GM18873 (cell line): ENCODE measurements around the gene PLEKHH1.

ENCODE experiments used
- ATAC-seq: cut with Tn5 transposase; IDR thresholded peaks from one replicate; pipeline ENCODE4 v1.9.1; 2021; ENCODE audit warnings: mild to moderate bottlenecking, moderate library complexity, moderate number of reproducible peaks; ENCODE audit not compliant: unreplicated experiment, low FRiP score

PLEKHH1 gene

DNA sequence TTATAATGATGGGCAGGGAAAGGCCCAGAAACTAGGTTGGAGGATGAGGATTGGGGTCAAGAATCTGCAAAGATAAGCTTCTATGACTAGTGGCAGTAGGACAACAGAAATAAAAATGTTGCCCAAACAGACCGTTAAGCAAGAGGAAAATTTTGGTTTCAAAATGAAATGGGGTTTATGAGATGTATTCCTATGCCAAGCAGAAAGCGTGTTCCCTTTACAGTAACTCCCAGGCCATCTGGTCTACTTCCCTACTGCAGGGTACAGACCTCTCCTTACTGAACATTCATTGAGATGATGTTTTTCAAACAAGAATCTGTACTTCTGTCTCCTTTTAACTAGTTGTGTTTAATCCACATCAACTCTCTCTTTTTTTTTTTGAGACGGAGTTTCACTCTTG is 24.1 kb upstream of the PLEKHH1 start:
- no peak for ATAC-seq

DNA sequence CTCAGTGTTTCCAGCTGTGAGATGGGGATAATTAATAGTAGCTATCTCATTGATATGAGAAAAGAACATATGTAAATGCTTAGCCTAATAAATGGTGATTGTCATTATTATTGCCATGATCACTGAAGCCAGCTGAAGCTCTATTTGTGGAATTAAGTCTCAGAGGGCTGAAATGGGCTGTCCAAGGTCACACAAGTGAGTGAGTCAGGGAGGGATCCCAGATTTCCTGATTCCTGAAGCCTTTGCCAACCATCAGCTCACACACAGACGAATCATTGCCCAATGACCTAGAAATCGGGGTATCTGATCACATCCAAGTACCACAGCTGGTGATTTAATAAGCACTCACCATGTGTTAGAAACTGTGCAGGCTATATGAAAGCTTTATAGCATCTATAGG is 23.0 kb upstream of the PLEKHH1 start:
- no peak for ATAC-seq

DNA sequence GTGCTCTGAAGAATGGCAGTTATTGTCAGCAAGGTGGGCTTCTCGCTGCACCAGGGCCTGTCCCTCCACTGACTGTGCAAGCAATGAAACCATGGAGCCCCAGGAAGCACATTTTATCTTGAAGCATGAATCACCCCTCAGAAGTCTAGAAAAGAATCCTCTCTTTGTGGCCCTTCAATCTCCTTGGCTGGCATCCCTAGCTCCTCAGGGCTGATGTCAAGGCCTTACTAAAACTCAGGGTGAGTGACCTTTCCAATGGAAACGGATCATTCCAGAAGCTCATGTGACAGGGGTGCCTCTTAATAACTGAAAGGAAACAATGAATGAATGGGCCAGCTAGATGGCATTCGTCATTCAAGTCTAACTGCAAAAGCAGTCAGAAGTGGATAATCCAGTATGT is 22.3 kb upstream of the PLEKHH1 start:
- no peak for ATAC-seq

DNA sequence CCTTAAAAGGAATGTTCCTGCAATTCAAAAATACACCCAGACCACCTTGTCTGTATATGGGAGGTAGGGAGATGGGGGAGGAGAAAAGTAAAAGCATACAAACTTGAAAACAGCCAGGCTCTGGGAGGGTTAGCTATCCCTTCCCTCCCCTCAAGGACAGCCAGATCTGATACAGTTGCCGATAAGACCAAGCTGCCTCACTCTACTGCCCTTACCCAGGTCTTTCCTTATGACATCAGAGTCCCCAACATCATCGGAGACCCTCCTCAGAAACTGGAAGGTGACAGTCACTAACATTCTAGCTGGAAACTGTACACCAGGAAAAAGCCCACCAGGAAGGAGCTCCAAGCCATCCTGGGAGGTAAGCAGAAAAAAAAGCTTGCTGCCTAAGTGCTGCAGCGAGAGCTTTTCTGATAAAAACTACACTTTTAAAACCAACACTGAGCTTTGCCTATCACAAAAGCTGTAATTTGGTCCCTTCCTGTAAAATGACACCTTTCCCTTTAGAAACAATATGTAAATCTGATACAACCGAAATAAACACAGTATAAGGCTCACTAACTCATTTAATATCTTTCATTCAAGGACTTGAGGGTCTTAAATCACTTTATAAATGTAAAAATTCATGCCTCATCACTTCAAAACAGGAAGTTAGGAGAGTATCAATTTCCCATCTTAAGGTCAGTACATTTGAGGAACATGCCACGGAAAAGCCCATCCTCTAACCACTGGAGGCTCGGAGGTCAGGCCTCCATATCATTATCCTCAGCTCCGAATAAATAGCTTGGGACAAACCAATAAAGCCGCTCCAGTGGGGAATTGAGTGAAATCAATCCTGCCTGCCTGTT is 20.4 kb upstream of the PLEKHH1 start:
- ATAC-seq, result no peak

DNA sequence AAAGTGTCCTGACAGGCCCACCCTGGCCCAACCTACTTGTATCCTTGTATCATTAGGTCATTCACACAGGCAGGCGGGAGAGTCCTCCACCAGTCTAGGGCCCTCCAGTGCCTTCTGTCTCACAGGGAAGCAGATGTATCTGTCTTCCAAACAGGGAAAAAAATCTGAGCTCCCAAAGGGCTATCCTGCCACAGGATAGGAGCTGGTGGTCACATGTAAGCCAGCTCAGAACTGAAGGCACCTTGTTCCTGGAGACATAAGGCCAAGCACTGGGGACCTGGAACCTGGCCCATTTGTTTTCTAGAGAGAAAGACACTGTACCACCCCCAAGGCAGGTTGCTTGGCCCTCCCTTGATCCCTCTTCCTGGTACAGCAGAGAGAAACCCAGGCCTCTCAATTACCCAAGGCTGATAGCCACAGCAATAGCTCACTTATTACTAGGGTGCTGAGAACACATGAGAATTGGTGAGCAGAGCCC is 19.4 kb upstream of the PLEKHH1 start:
- no peak for ATAC-seq

DNA sequence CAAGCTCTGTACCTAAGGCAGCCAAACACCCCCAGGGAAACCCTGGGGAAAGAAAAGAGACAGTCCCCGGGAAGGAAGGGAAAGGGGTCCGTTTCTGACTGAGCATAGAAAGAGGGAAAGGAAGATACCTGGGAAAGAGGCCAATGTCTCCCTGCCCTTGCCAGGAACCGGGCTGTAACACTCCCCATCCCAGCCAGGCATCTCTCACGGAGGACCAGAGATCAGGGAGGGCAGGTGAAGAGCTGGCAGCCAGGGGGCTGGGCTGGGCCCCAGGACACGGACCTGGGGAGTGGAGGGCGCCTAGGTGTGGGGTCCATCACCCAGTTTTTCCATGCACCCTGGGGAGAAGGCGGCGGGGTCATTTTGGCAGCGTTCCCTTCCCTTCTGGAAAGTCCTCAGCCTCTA is 18.9 kb upstream of the PLEKHH1 start:
- ATAC-seq, result no peak

DNA sequence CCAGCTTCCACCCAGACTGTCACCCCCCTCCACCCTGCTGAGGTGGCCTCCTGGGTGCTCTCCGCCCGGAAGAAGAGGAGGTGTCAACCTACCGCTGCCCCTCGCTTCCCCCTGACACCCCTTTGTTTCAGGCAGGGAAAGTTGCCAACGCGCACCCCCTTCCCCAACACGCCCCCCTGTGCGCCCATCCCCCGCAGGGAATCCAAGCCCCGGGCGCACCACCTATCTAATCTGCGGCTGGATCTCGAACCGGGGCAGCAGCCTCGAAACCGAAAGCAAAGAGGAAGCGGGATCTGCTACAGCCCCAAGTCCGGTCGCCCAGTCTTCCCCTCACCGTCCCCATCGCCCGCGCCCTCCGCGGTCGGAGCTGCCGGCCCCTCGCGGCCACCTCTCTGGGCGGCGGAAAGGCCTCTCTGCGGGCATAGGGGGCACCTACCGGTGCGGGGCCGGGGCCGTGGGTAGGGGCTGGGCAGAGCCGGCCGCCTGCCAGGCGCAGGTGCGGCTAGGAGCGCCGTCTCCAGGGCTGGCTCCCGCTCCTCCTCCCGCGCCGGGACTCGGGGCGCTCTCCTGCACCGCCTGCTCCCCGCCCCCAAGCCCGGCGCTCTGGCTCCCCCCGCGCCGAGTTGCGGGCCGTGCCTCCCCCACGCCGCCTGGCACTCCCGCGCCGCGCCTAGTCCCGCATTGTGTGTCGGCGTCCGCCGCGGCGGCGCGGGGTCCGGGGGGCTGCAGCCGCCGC is 18.3 kb upstream of the PLEKHH1 start:
- no peak for ATAC-seq

DNA sequence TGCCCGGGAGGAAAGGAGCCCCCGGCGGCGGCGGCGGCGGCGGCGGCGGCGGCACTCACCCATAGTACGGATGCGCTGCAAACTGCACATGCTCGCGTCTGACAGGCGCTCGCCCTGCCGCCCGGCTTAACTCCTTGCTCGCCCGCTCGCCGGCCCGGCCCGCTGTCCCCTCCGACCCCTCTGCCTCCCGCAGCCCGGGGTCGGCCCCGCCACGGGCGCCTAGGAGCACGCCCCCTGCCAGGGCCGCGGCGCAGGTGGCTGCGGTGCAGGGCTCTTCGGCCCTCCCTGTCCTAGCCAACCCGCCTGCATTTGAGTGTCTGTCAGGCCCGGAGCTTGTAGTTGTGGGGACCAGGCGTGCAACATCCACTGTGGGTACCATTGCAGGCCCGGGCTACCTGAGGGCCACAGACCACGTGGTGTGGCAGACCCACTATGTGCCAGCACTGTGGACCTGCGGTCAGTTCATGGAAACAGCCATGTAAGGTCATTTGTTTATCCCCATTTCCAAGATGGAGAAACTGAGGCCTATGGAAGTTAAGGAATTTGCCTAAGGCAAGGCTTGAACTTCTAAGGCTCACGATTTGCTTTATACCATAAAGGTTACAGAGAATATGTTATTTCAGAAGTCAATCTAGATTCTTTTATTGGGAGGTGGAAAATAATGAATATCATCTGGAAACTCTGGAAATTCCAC is 17.6 kb upstream of the PLEKHH1 start:
- no peak for ATAC-seq

DNA sequence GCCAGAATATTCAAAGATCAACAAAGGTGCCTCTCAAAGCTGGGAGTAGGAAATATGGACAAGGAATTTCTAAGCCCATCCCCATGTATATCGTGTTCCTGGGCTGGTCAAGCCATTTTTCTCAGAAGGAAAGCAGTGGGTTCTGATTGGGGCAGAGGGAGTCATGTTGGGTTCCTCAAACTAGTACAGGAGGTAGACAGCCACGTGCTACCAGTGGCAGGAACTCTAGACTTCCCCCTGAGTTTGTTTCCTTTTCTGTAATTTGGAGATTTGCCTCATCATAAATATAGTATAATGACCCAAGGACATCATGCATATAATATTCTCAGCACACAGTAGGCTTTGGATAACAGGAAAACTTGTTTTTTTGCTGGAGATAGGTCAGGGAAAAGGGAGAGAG is 16.4 kb upstream of the PLEKHH1 start:
- ATAC-seq, result no peak

DNA sequence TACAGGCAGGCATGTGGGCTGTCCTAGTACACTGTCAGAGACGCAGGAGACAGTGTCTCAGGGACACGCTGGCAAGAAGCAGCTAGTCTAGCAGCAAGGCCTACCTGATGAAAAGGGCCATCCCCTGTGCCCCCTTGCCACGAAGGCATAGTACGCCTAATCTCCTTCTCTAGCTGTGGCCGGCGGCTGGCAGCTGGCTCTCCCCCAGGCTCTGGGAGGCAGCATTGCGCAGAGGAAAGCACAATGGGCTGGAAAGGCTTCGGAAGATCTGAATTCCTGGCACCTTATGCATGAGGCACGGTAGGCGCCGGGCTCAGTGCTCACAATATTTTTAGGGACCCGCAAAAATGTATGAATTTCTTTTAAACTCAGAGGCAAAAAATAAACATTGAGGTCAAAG is 16.0 kb upstream of the PLEKHH1 start:
- ATAC-seq, result no peak

DNA sequence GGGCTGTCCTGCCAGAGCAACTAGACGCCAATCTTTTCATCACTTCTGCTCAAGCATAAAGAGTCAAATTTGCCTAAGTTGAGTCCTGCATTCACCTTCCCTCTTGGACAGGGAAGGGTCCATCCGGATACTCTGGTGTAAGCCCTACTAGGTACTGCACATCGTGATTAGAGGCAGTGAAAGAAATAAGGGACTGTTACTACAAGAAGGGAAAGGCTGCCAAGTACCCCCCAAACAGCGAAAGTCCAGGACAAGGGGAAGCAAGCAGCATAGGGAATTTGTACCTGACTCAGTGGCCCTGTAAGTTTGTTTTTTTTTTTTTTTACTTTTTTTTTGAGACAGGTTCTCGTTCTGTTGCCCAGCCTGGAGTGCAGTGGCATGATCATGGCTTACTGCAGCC is 13.7 kb upstream of the PLEKHH1 start:
- ATAC-seq, result no peak

DNA sequence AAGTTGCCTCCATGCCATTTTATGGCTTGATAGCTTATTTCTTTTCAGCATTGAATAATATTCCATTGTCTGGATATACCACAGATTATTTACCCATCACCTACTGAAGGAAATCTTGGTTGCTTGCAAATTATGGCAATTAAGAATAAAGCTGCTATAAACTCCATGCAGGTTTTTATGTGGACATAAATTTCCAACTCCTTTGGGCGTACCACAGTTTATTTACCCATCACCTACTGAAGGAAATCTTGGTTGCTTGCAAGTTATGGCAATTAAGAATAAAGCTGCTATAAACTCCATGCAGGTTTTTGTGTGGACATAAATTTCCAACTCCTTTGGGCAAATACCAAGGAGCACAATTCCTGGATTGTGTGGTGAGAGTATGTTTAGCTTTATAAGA is 12.6 kb upstream of the PLEKHH1 start:
- no peak for ATAC-seq

DNA sequence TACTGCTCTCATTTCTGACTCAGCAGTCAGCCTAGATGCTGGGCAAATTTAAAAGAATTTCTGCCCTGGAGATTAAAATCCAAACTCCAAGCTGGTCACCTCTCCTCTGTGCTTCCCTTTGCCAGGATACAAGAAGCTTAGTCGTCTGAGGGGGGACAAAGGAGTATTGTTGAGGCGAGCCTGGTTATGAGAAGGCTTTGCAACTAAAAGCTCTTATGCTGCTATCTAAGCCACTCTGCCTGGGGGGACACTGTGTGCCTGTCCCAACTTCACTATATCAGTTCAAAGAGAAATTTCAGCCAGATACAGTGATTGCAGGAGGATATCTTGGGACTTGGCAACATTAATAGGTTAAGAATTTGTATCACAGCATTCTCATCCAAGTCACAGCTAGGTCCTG is 10.8 kb upstream of the PLEKHH1 start:
- no peak for ATAC-seq

DNA sequence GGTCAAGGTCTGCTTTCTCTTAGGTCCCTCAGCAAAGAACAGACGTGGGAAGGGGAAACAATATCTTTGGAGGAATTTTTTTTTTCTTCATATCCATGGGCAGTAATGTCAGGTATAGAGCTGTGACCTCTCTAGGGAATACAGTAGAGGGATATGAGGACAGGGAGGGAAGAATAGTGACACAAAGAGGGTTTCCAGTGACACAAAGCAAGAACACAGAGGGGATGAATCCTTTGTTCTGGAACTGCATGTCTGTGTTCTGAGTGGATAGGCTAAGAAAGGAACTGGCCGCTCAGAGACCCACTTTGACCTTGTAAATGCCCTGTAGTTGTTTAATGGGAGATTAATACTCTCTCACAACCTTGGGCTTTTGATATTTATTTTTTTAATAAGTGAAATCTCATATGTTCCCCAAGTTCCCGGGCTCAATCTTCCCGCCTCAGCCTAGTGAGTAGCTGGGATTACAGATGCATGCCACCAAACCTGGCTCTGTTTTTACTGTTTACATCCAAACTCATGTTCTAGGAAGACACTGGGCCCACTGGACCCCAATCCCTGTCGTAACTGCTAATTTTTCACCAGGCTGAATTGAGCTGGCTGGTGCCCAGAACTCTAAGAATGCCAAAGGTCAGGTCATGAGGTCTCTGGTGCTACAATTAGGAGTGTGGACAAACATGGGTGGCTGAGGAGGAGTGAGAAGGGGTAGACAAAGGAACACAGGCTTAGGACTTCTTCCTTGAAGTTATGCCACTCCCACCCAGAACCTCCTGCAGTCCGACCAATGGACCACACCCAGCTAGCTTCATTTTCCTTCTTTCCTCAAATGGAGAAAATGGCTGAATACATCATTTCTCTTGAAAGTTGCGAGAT is 9.1 kb upstream of the PLEKHH1 start:
- ATAC-seq, result no peak

DNA sequence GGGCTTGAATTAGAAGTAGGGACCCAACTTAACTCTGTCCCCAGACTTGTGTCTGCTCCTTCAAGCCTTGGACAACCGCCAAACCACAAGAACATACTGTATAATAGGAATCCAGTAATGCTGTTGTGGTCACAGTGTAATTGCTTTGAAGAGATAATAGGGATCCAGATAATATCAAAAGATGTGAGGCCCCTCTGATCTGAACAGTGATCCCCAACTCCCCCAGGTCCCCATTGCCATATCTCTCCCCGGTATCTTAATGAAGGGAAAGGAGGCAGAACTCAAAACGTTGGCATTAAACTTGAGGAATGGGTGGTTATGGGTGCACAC is 8.5 kb upstream of the PLEKHH1 start:
- no peak for ATAC-seq

DNA sequence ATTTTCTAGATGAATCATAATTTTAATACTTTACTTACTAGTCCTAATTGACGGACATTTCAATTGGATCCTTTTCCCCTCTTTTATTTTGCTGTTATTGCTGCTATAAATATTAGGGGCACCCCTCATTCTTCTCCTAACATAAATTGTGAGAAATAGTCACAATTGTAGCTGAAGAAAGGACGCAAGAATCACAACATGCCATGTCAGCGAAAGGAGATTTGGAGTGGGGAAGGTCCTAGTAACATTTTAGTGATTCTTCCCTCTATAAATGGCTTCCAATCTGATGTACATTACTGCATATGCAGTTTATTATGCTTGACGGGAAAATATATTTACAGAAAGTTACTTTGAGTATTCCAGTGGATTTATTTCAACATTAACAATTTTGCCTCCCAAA is 7.7 kb upstream of the PLEKHH1 start:
- ATAC-seq, result no peak

DNA sequence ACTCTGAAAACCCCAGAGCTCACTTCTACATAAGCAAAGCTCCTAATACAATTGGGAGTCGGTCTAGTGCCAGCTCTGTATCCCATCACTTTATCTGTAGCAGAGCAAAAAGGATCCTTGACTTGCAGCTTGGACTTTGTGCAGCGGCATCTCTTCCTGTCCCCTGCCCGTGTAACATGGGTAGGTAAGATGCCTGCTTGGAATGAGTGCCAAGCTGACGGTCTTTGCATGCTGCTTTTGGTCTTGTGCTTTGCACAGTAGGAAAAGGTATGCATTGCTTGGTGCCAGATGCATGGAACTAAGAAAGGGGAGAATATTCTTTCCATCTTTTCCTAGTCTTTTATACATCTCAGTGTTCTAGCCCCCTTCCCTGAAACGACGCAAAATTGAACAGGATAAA is 6.9 kb upstream of the PLEKHH1 start:
- no peak for ATAC-seq

DNA sequence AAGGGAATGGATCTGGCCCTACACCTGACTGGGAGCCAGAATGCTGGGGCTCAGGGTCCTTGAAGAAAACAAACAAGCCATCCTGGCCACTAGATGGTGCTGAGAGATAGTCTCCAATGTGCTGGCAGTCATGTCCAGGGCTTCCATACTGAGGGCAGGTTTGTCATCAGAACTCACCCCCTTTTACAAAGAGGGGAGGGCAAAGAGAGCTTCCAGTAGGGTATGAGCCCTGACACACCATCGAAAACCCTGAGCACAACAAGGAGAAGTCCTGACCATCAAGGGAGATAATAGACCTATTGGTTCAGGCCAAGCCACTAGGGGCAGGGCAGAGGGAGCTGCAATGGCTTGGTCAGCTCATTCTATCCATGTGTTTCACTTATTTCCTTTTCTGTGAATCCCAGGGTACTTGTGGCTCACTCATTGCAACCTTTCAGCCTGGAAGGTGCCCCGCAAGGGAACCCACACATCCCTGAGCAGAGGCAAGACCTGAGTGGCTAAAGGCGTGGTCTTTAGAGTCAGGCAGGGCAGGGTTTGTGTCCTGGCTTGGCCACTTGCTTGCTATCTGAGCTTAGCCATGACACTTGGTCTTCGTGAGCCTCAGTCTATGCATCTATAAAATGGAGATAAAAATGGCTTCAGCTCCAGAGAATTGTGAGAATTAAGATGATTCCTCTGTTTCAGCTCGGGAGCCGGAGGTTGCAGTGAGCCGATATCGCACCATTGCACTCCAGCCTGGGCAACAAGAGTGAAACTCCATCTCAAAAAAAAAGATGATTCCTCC is 6.2 kb upstream of the PLEKHH1 start:
- ATAC-seq, result no peak

DNA sequence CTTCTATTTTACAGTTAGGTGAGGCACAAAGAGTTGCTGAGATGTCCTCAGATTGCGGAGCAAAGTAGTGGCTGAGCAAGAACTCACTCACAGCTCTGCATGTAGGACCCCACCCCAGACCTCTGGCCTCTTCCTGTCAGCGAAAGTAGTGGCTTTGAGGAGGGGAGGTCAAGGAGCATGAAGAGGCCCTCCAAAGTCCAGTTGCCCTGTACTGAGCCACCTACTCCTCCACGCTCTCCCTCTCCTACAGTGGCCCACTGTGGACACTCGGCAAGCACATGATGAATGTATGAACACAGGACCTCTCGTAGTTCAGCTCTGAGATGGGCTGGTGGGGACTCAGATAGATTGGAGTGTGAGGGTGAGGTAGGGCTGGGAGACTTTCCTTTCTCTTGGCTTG is 5.3 kb upstream of the PLEKHH1 start:
- ATAC-seq, result no peak

DNA sequence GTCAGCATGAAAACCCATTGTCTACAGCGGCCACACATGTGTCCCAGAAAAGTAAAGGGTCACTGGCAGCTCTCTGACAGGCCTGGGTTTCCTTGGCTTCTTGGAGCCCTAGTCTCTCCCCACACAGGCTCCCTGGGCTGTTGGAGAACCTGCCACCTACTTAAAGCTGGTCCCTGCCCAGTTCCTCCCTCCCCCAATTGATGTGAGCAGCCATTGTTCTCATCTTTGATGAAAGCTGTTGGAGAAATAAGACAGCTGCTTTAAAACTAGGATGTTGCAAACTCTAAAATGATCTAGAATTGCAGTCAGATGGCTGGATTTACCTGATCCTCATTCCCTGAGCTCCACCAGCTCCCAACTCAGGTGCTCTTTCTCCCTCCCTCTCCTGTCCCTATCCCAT is 4.8 kb upstream of the PLEKHH1 start:
- no peak for ATAC-seq
